ENCODE measurements around the gene NSG1.

Gene NSG1

GRCh38 chr4:4379540-4380087 is 7.3 kb upstream of the NSG1 start:
- no peaks in the 10 kb centered on the region for H3K79me2 ChIP-seq (ENCODE audit: insufficient read depth, low read length)
- H3K4me2 ChIP-seq (ENCODE audit: low read depth, low read length, poor library complexity, severe bottlenecking), result no peak overlapping the region
- no peak for TF ChIP-seq EZH2phosphoT487 (IDR thresholded peaks at IDR 0.05; ENCODE audit: borderline replicate concordance)
- TF ChIP-seq CTCF (conservative IDR thresholded peaks at IDR 0.05; ENCODE audit: low read length), result peak; percentile 19; the same call in 1 of the 2 replicates
- H3K4me1 ChIP-seq (ENCODE audit: insufficient read depth, low read length, poor library complexity, severe bottlenecking), result no peaks in the 10 kb centered on the region
- H3K9me3 ChIP-seq (ENCODE audit: insufficient read depth, low read depth, low read length), result no peaks in the 10 kb centered on the region
- no peak overlapping the region for H2AFZ ChIP-seq (ENCODE audit: low read length)
- H3F3A ChIP-seq (ENCODE audit: low read depth), result no peaks in the 10 kb centered on the region
- no peaks in the 10 kb centered on the region for H3K27me3 ChIP-seq (ENCODE audit: insufficient read depth, low read length, poor library complexity, severe bottlenecking)
- no peaks in the 10 kb centered on the region for H3K9me2 ChIP-seq (replicated peaks; ENCODE audit: low read depth, low read length)
- H3K4me3 ChIP-seq (ENCODE audit: low read length, poor library complexity, severe bottlenecking), result no peak overlapping the region
- no peaks in the 10 kb centered on the region for H4K20me1 ChIP-seq (ENCODE audit: insufficient read depth, low read length, poor library complexity, severe bottlenecking)
- H3K9ac ChIP-seq (ENCODE audit: low read depth, low read length, poor library complexity, severe bottlenecking), result no peak overlapping the region
- H3K36me3 ChIP-seq (ENCODE audit: insufficient read depth, low read length), result no peaks in the 10 kb centered on the region

GRCh38 chr4:4383085-4383484 is 3.8 kb upstream of the NSG1 start:
- H3K4me2 ChIP-seq (ENCODE audit: low read depth, low read length, poor library complexity, severe bottlenecking), result no peak overlapping the region
- no peaks in the 10 kb centered on the region for H3F3A ChIP-seq (ENCODE audit: low read depth)
- H4K20me1 ChIP-seq (ENCODE audit: insufficient read depth, low read length, poor library complexity, severe bottlenecking), result no peaks in the 10 kb centered on the region
- H3K79me2 ChIP-seq (ENCODE audit: insufficient read depth, low read length), result no peaks in the 10 kb centered on the region
- TF ChIP-seq EZH2phosphoT487 (IDR thresholded peaks at IDR 0.05; ENCODE audit: borderline replicate concordance) (no peak), CTCF (conservative IDR thresholded peaks at IDR 0.05; ENCODE audit: low read length) (no peak)
- H2AFZ ChIP-seq (ENCODE audit: low read length), result no peak overlapping the region
- H3K36me3 ChIP-seq (ENCODE audit: insufficient read depth, low read length), result no peaks in the 10 kb centered on the region
- peaks cover 24% of the 10 kb centered on the region for H3K27me3 ChIP-seq (ENCODE audit: insufficient read depth, low read length, poor library complexity, severe bottlenecking)
- H3K9ac ChIP-seq (ENCODE audit: low read depth, low read length, poor library complexity, severe bottlenecking), result no peak overlapping the region
- no peaks in the 10 kb centered on the region for H3K9me2 ChIP-seq (replicated peaks; ENCODE audit: low read depth, low read length)
- peaks cover 11% of the 10 kb centered on the region for H3K4me1 ChIP-seq (ENCODE audit: insufficient read depth, low read length, poor library complexity, severe bottlenecking)
- H3K4me3 ChIP-seq (ENCODE audit: low read length, poor library complexity, severe bottlenecking), result no peak overlapping the region
- no peaks in the 10 kb centered on the region for H3K9me3 ChIP-seq (ENCODE audit: insufficient read depth, low read depth, low read length)

- Histone ChIP-seq H3K4me1 (ENCODE audit: insufficient read depth, low read length, poor library complexity, severe bottlenecking) (peaks cover 11% of the 10 kb centered on the region), H3K27me3 (ENCODE audit: insufficient read depth, low read length, poor library complexity, severe bottlenecking) (peaks cover 24% of the 10 kb centered on the region), H3K36me3 (ENCODE audit: insufficient read depth, low read length) (no peaks in the 10 kb centered on the region), H3K4me2 (ENCODE audit: low read depth, low read length, poor library complexity, severe bottlenecking) (peak overlapping the region; percentile 81), H4K20me1 (ENCODE audit: insufficient read depth, low read length, poor library complexity, severe bottlenecking) (no peaks in the 10 kb centered on the region), H3K79me2 (ENCODE audit: insufficient read depth, low read length) (no peaks in the 10 kb centered on the region), H2AFZ (ENCODE audit: low read length) (no peak overlapping the region), H3K9ac (ENCODE audit: low read depth, low read length, poor library complexity, severe bottlenecking) (no peak overlapping the region), H3F3A (ENCODE audit: low read depth) (no peaks in the 10 kb centered on the region), H3K4me3 (ENCODE audit: low read length, poor library complexity, severe bottlenecking) (no peak overlapping the region), H3K9me2 (replicated peaks; ENCODE audit: low read depth, low read length) (no peaks in the 10 kb centered on the region), H3K9me3 (ENCODE audit: insufficient read depth, low read depth, low read length) (no peaks in the 10 kb centered on the region)
- TF ChIP-seq CTCF (conservative IDR thresholded peaks at IDR 0.05; ENCODE audit: low read length), result peak; percentile 84
- TF ChIP-seq EZH2phosphoT487 (IDR thresholded peaks at IDR 0.05; ENCODE audit: borderline replicate concordance), result no peak
These were observed 2.1 kb upstream of the NSG1 start for GRCh38 chr4:4384837-4385236.
